H9 (cell line): ENCODE measurements around the gene DLL4. TPM values are rescaled to one million over a fixed set of nuclear protein-coding genes. Genes with fewer than 3 reads are reported as not detected.

Source experiments
- DNase-seq: peaks from one replicate; pipeline ENCODE4 v3.0.0-alpha.2; 2017
- H2AFZ ChIP-seq: one replicate; pipeline ENCODE4 v1.6.1; 2013; ENCODE audit warnings: mild to moderate bottlenecking, low read length, control low read depth, moderate library complexity
- H2AK5ac ChIP-seq: 2 replicates; pipeline ENCODE4 v1.6.1; 2013; ENCODE audit warnings: low read length, control low read depth, mixed read lengths; ENCODE audit not compliant: insufficient read length
- H2BK120ac ChIP-seq: one replicate; pipeline ENCODE4 v1.6.1; 2013; ENCODE audit warnings: low read depth, mild to moderate bottlenecking, low read length, control low read depth, inconsistent platforms; ENCODE audit not compliant: poor library complexity, severe bottlenecking
- H2BK12ac ChIP-seq: 2 replicates; pipeline ENCODE4 v1.6.1; 2013; ENCODE audit warnings: low read length, control low read depth, mixed read lengths, low read depth; ENCODE audit not compliant: insufficient read length
- H2BK15ac ChIP-seq: 2 replicates; pipeline ENCODE4 v1.6.1; 2013; ENCODE audit warnings: low read depth, low read length, control low read depth
- H2BK20ac ChIP-seq: one replicate; pipeline ENCODE4 v1.6.1; 2013; ENCODE audit warnings: low read depth, mild to moderate bottlenecking, low read length, control low read depth, inconsistent platforms; ENCODE audit not compliant: poor library complexity, severe bottlenecking
- H2BK5ac ChIP-seq: 2 replicates; pipeline ENCODE4 v1.6.1; 2013; ENCODE audit warnings: low read length, control low read depth, mixed read lengths; ENCODE audit not compliant: insufficient read length
- H3K14ac ChIP-seq: 2 replicates; pipeline ENCODE4 v1.6.1; 2013; ENCODE audit warnings: low read length, control low read depth; ENCODE audit not compliant: insufficient read depth
- H3K18ac ChIP-seq: 2 replicates; pipeline ENCODE4 v1.6.1; 2013; ENCODE audit warnings: low read depth, mild to moderate bottlenecking, mixed read lengths, low read length, control low read depth; ENCODE audit not compliant: insufficient read length
- H3K23ac ChIP-seq: 2 replicates; pipeline ENCODE4 v1.6.1; 2013; ENCODE audit warnings: low read length, control low read depth, mixed read lengths, low read depth; ENCODE audit not compliant: insufficient read length
- H3K23me2 ChIP-seq: 2 replicates; pipeline ENCODE4 v1.6.1; 2013; ENCODE audit warnings: low read depth, mild to moderate bottlenecking, mixed read lengths, low read length, control low read depth; ENCODE audit not compliant: insufficient read length, poor library complexity, severe bottlenecking
- H3K27ac ChIP-seq: 2 replicates; pipeline ENCODE4 v1.5.1; 2013; ENCODE audit warnings: low read length, control low read depth, mixed read lengths, low read depth; ENCODE audit not compliant: insufficient read length
- H3K27me3 ChIP-seq: 2 replicates; pipeline ENCODE4 v1.6.1; 2013; ENCODE audit warnings: low read length, control low read depth, inconsistent platforms; ENCODE audit not compliant: insufficient read depth
- H3K4ac ChIP-seq: 2 replicates; pipeline ENCODE4 v1.6.1; 2013; ENCODE audit warnings: low read depth, mild to moderate bottlenecking, control low read depth, inconsistent platforms, low read length, moderate library complexity
- H3K4me1 ChIP-seq: 2 replicates; pipeline ENCODE4 v1.6.1; 2013; ENCODE audit warnings: low read length, control low read depth, inconsistent platforms; ENCODE audit not compliant: insufficient read depth
- H3K4me2 ChIP-seq: 2 replicates; pipeline ENCODE4 v1.6.1; 2013; ENCODE audit warnings: low read length, control low read depth, mixed read lengths; ENCODE audit not compliant: insufficient read length, insufficient read depth
- H3K56ac ChIP-seq: 2 replicates; pipeline ENCODE4 v1.6.1; 2013; ENCODE audit warnings: low read depth, mild to moderate bottlenecking, mixed read lengths, low read length, control low read depth; ENCODE audit not compliant: insufficient read length
- H3K79me1 ChIP-seq: 2 replicates; pipeline ENCODE4 v1.6.1; 2013; ENCODE audit warnings: low read depth, mild to moderate bottlenecking, moderate library complexity, low read length, control low read depth, inconsistent platforms; ENCODE audit not compliant: insufficient read depth, poor library complexity, severe bottlenecking
- H3K79me2 ChIP-seq: 2 replicates; pipeline ENCODE4 v1.6.1; 2013; ENCODE audit warnings: low read length, control low read depth, inconsistent platforms; ENCODE audit not compliant: insufficient read depth
- H3K9ac ChIP-seq: 2 replicates; pipeline ENCODE4 v1.6.1; 2013; ENCODE audit warnings: low read length, control low read depth, mixed read lengths; ENCODE audit not compliant: insufficient read length; ENCODE audit errors: extremely low read depth
- H3K9me3 ChIP-seq: one replicate; pipeline ENCODE4 v1.6.1; 2013; ENCODE audit warnings: low read depth, low read length, inconsistent platforms; ENCODE audit not compliant: control insufficient read depth
- H3T11ph ChIP-seq: one replicate; pipeline ENCODE4 v1.6.1; 2013; ENCODE audit warnings: mild to moderate bottlenecking, low read length, control low read depth, inconsistent platforms
- H4K20me1 ChIP-seq: one replicate; pipeline ENCODE4 v1.6.1; 2013; ENCODE audit not compliant: control insufficient read depth, insufficient read length, insufficient read depth
- H4K5ac ChIP-seq: 2 replicates; pipeline ENCODE4 v1.6.1; 2013; ENCODE audit warnings: low read depth, mild to moderate bottlenecking, mixed read lengths, low read length, control low read depth; ENCODE audit not compliant: insufficient read length
- H4K8ac ChIP-seq: replicated peaks from 2 replicates; pipeline ENCODE4 v1.6.1; 2013; ENCODE audit warnings: low read length, control low read depth, mixed read lengths, low read depth; ENCODE audit not compliant: insufficient read length
- H4K91ac ChIP-seq: 2 replicates; pipeline ENCODE4 v1.6.1; 2013; ENCODE audit warnings: low read depth, mild to moderate bottlenecking, moderate library complexity, mixed read lengths, low read length, control low read depth; ENCODE audit not compliant: insufficient read length
- H3K27ac Mint-ChIP-seq, 3 experiments: 2 replicates in 2 of 3; 3 replicates in 1 of 3; pipeline ENCODE4 v1.8.0; 2020 to 2021; ENCODE audit warnings: mixed read lengths in 3 of 3, mild to moderate bottlenecking in 1 of 3, moderate library complexity in 1 of 3
- H3K27me3 Mint-ChIP-seq: 2 replicates; pipeline ENCODE4 v1.8.0; 2021; ENCODE audit warnings: low read depth, mild to moderate bottlenecking, moderate library complexity, mixed read lengths
- H3K36me3 Mint-ChIP-seq, 3 experiments: 2 replicates in 2 of 3; 3 replicates in 1 of 3; pipeline ENCODE4 v1.8.0; 2020 to 2021; ENCODE audit warnings: low read depth in 3 of 3, mixed read lengths in 3 of 3; ENCODE audit not compliant: insufficient read depth in 1 of 3
- H3K4me1 Mint-ChIP-seq, 2 experiments: 2 replicates each; pipeline ENCODE4 v1.8.0; 2020; ENCODE audit warnings: mixed read lengths in 2 of 2
- H3K4me3 Mint-ChIP-seq, 2 experiments: 2 replicates in 1 of 2; 3 replicates in 1 of 2; pipeline ENCODE4 v1.8.0; 2020 to 2021; ENCODE audit warnings: mild to moderate bottlenecking in 2 of 2, mixed read lengths in 2 of 2, moderate library complexity in 1 of 2
- H3K9me3 Mint-ChIP-seq, 2 experiments: 2 replicates in 1 of 2; 3 replicates in 1 of 2; pipeline ENCODE4 v1.8.0; 2020; ENCODE audit warnings: mild to moderate bottlenecking in 2 of 2, mixed read lengths in 2 of 2, moderate library complexity in 1 of 2
- CTCF ChIP-seq: fragments of 200-600 bp; sonication (generic); conservative IDR thresholded peaks from 3 replicates; pipeline ENCODE4 v1.8.0; 2021; ENCODE audit warnings: antibody characterized with exemption, mild to moderate bottlenecking
- WGBS: extraction: QIAGEN DNeasy Blood & Tissue Kit; methylation state at CpG from one replicate; pipeline ENCODE4 v1.1.7; 2013; ENCODE audit warnings: missing lambda C conversion rate, low lambda C conversion rate, mixed read lengths; ENCODE audit not compliant: insufficient read length; ENCODE audit errors: extremely low coverage; 5-methylcytosine and 5-hydroxymethylcytosine counted together
- total RNA-seq: library from RNA; stranded (reverse); gene quantifications from 2 replicates; pipeline ENCODE4 v1.2.1, GENCODE V29; 2021

DLL4 gene
- total RNA-seq, 1 experiment from 2014 or later = 0.28 TPM

- no peak overlapping the region for H2AFZ ChIP-seq
- no peaks in the 10 kb centered on the region for H3K79me2 ChIP-seq
- H2AK5ac ChIP-seq = no peak overlapping the region
- H3K9me3 Mint-ChIP-seq = no peaks in the 10 kb centered on the region
- H4K8ac ChIP-seq = no peak overlapping the region
- H4K20me1 ChIP-seq = no peaks in the 10 kb centered on the region
- no CpG with 5 or more reads among the region's 17 CpGs for WGBS
- no peak overlapping the region for H2BK20ac ChIP-seq
- H3T11ph ChIP-seq = no peak overlapping the region
- no peak overlapping the region for H3K56ac ChIP-seq
- H2BK15ac ChIP-seq = no peak overlapping the region
- H3K4me2 ChIP-seq = no peak overlapping the region
- no peaks in the 10 kb centered on the region for H3K9me3 ChIP-seq
- no peaks in the 10 kb centered on the region for H3K79me1 ChIP-seq
- no peak overlapping the region for H3K14ac ChIP-seq
- peak overlapping the region in 2 of 3 experiments; percentile 57 to 65; a peak in 2 of 7 replicates for H3K27ac Mint-ChIP-seq
- no peak overlapping the region for H3K4ac ChIP-seq
- peaks cover 27 to 40% of the 10 kb centered on the region in 2 experiments for H3K4me1 Mint-ChIP-seq
- no peak overlapping the region for H3K18ac ChIP-seq
- H4K5ac ChIP-seq = no peak overlapping the region
- no peak overlapping the region for H4K91ac ChIP-seq
- no peaks in the 10 kb centered on the region for H3K23me2 ChIP-seq
- no peak for TF ChIP-seq CTCF
- DNase-seq = peak; percentile 29
- no peak overlapping the region for H3K9ac ChIP-seq
- H3K4me3 Mint-ChIP-seq = no peak overlapping the region
- no peak overlapping the region for H2BK12ac ChIP-seq
- no peaks in the 10 kb centered on the region for H3K27me3 ChIP-seq
- H3K4me1 ChIP-seq = no peaks in the 10 kb centered on the region
- peaks cover 0 to 4% (median under 1%) of the 10 kb centered on the region in 3 experiments; a peak in 5 of 7 replicates for H3K36me3 Mint-ChIP-seq
- H2BK120ac ChIP-seq = no peak overlapping the region
- H3K27me3 Mint-ChIP-seq = peaks cover 11% of the 10 kb centered on the region
- H2BK5ac ChIP-seq = no peak overlapping the region
- H3K23ac ChIP-seq = no peak overlapping the region
- no peak overlapping the region for H3K27ac ChIP-seq
Measured at GRCh38 chr15:40909662-40910630, 19.2 kb upstream of the DLL4 start.
